Subcutaneous adipose tissue (tissue), 4 donors: Measurements from ENCODE around the gene CTDP1. TPM values are rescaled to one million over a fixed set of nuclear protein-coding genes. Genes with fewer than 3 reads are reported as not detected.

Experiments used
- total RNA-seq, 4 donors: library from RNA; depleted of rRNA; stranded (reverse); fragments of >200 nt; gene quantifications; one replicate each; pipeline ENCODE4 v1.1.0, GENCODE V29; 2016
- TF ChIP-seq, protein P1 (sequence below): fragments of 450-650 bp; IDR thresholded peaks from one replicate; pipeline ENCODE4 v1.5.1; 2016; ENCODE audit warnings: low read depth, mild to moderate bottlenecking, control low read depth, antibody characterized with exemption, moderate library complexity

The CTDP1 gene, protein sequence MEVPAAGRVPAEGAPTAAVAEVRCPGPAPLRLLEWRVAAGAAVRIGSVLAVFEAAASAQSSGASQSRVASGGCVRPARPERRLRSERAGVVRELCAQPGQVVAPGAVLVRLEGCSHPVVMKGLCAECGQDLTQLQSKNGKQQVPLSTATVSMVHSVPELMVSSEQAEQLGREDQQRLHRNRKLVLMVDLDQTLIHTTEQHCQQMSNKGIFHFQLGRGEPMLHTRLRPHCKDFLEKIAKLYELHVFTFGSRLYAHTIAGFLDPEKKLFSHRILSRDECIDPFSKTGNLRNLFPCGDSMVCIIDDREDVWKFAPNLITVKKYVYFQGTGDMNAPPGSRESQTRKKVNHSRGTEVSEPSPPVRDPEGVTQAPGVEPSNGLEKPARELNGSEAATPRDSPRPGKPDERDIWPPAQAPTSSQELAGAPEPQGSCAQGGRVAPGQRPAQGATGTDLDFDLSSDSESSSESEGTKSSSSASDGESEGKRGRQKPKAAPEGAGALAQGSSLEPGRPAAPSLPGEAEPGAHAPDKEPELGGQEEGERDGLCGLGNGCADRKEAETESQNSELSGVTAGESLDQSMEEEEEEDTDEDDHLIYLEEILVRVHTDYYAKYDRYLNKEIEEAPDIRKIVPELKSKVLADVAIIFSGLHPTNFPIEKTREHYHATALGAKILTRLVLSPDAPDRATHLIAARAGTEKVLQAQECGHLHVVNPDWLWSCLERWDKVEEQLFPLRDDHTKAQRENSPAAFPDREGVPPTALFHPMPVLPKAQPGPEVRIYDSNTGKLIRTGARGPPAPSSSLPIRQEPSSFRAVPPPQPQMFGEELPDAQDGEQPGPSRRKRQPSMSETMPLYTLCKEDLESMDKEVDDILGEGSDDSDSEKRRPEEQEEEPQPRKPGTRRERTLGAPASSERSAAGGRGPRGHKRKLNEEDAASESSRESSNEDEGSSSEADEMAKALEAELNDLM
- total RNA-seq = 10 to 100 TPM; 11.3 to 19.2 (median 16.2) TPM

- TF ChIP-seq, protein P1, sequence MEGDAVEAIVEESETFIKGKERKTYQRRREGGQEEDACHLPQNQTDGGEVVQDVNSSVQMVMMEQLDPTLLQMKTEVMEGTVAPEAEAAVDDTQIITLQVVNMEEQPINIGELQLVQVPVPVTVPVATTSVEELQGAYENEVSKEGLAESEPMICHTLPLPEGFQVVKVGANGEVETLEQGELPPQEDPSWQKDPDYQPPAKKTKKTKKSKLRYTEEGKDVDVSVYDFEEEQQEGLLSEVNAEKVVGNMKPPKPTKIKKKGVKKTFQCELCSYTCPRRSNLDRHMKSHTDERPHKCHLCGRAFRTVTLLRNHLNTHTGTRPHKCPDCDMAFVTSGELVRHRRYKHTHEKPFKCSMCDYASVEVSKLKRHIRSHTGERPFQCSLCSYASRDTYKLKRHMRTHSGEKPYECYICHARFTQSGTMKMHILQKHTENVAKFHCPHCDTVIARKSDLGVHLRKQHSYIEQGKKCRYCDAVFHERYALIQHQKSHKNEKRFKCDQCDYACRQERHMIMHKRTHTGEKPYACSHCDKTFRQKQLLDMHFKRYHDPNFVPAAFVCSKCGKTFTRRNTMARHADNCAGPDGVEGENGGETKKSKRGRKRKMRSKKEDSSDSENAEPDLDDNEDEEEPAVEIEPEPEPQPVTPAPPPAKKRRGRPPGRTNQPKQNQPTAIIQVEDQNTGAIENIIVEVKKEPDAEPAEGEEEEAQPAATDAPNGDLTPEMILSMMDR = no peak
These were observed at the start of gene CTDP1 for GRCh38 chr18:79679552-79680099. Gene CTDP1, plus strand, starts transcription at chr18:79679803. Its CDS starts 145 bp downstream, at chr18:79679948.

- TF ChIP-seq, protein P1 = no peak
These were observed 49.1 kb upstream of the CTDP1 start for GRCh38 chr18:79630281-79631095.

DNA sequence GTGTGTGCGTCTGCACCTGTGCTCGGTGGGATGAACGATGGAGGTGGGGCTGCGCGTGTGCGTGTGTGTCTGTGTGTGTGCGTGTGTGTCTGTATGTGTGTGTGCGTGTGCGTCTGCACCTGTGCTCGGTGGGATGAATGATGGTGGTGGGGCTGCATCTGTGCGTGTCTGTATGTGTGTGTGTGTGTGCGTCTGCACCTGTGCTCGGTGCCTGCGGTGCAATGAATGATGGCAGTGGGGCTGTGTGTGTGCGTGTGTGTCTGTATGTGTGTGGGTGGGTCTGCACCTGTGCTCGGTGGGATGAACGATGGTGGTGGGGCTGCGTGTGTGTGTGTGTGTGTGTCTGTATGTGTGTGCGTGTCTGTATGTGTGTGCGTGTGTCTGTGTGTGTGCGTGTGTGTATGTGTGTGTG lies 48.5 kb upstream of the CTDP1 start:
- TF ChIP-seq, protein P1 = no peak

DNA sequence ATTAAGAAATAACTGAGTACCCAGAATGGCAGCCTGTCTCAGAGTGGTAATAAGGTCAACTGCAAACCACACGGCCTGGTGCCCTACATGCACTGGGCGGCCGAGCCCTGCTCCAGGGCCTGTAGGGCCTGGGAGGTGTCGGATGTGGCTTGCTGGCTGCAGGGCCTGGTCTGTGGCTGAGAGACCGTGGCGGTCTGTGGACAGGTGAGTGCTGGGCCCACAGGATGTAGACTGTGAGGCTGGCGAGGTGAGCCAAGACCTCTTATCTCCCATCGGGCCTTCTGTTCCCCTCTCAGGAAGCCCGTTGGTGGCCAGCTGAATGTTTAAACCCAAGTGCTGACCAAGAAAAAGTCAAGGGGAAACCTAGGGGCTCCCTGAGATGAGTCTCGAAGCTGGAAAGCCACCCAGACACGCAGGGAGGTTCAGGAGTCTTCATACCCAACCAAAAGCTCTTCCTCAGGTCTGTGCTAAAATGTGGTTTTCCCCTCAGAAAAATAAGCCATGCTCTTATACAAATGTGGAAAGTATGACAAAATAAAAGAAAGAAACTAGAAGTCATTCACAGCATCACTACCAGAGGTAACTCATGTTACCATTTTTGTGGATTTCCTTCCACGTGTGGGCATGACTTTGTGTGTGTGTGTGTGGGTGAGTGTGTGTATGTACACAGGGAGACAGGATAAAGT lies 47.7 kb upstream of the CTDP1 start:
- TF ChIP-seq, protein P1 = no peak

- TF ChIP-seq, protein P1 = no peak
These were observed 46.8 kb upstream of the CTDP1 start for GRCh38 chr18:79632765-79633164.

GRCh38 chr18:79634186-79634585 lies 45.4 kb upstream of the CTDP1 start:
- TF ChIP-seq, protein P1 = no peak
